GM21786 (cell line): Measurements from ENCODE around the gene COX6A2.

Experiments used
- ATAC-seq: cut with Tn5 transposase; IDR thresholded peaks from one replicate; pipeline ENCODE4 v1.9.1; 2021; ENCODE audit not compliant: unreplicated experiment

The COX6A2 gene

GRCh38 chr16:31411024-31411844 is 16.9 kb downstream of the COX6A2 start:
- ATAC-seq = no peak

GRCh38 chr16:31410082-31410481 is 18.1 kb downstream of the COX6A2 start:
- no peak for ATAC-seq

- ATAC-seq = no peak
Observed at GRCh38 chr16:31409433-31409832, 18.7 kb downstream of the COX6A2 start.

- ATAC-seq = no peak
Observed at GRCh38 chr16:31407406-31407805, 20.8 kb downstream of the COX6A2 start.

GRCh38 chr16:31404353-31405064 is 23.7 kb downstream of the COX6A2 start:
- ATAC-seq = no peak

- ATAC-seq = no peak
Observed at GRCh38 chr16:31403590-31404352, 24.4 kb downstream of the COX6A2 start.

- ATAC-seq = no peak
Observed at GRCh38 chr16:31402687-31403086, 25.5 kb downstream of the COX6A2 start.

- ATAC-seq = no peak
Observed at GRCh38 chr16:31401436-31401835, 26.7 kb downstream of the COX6A2 start.

GRCh38 chr16:31400191-31400590 is 28.0 kb downstream of the COX6A2 start:
- ATAC-seq = no peak

GRCh38 chr16:31397701-31398100 is 30.5 kb downstream of the COX6A2 start:
- no peak for ATAC-seq

- ATAC-seq = no peak
Observed at GRCh38 chr16:31397096-31397660, 31.0 kb downstream of the COX6A2 start.

- ATAC-seq = no peak
Observed at GRCh38 chr16:31395647-31396046, 32.5 kb downstream of the COX6A2 start.

GRCh38 chr16:31393056-31393455 is 35.1 kb downstream of the COX6A2 start, which contains the start of gene ITGAD:
TSS of gene ITGAD (plus strand) at chr16:31393335. CDS start at chr16:31393361, 26 bp downstream.
- ATAC-seq = no peak

- ATAC-seq = no peak
Observed at GRCh38 chr16:31390504-31391041, 37.6 kb downstream of the COX6A2 start.

- ATAC-seq = no peak
Observed at GRCh38 chr16:31388535-31388934, 39.6 kb downstream of the COX6A2 start.

GRCh38 chr16:31386157-31386984 is 41.8 kb downstream of the COX6A2 start:
- ATAC-seq = no peak

GRCh38 chr16:31385680-31386079 is 42.5 kb downstream of the COX6A2 start:
- no peak for ATAC-seq

GRCh38 chr16:31382485-31383161 is 45.5 kb downstream of the COX6A2 start:
- peak; percentile 56 for ATAC-seq

GRCh38 chr16:31380201-31380600 is 48.0 kb downstream of the COX6A2 start:
- no peak for ATAC-seq
